ENCODE measurements around the gene ASB10. TPM values are rescaled to one million over a fixed set of nuclear protein-coding genes. Genes with fewer than 3 reads are reported as not detected.

ASB10 gene
- total RNA-seq, 2 donors from 2014 or later = not detected

- no peak overlapping the region for H3K27ac Mint-ChIP-seq
- no peak for DNase-seq (ENCODE audit: low spot score in 2 of 2)
- no peaks in the 10 kb centered on the region for H3K9me3 Mint-ChIP-seq
Measured at GRCh38 chr7:151178236-151178635, 8.8 kb downstream of the ASB10 start.

GRCh38 chr7:151177310-151177709, 9.7 kb downstream of the ASB10 start:
- no peaks in the 10 kb centered on the region for H3K9me3 Mint-ChIP-seq
- DNase-seq (ENCODE audit: low spot score in 2 of 2) = no peak
- ATAC-seq = no peak
- H3K36me3 Mint-ChIP-seq = no peaks in the 10 kb centered on the region
- no peak overlapping the region for H3K27ac Mint-ChIP-seq

More at GRCh38 chr7:151178236-151178635, 8.8 kb downstream of the ASB10 start:
- no peaks in the 10 kb centered on the region for H3K36me3 Mint-ChIP-seq
- no peak for ATAC-seq

- Mint-ChIP-seq H3K9me3 (no peaks in the 10 kb centered on the region), H3K36me3 (no peaks in the 10 kb centered on the region), H3K27ac (no peak overlapping the region)
- ATAC-seq (no peak), DNase-seq (ENCODE audit: low spot score in 2 of 2) (no peak)
Measured at GRCh38 chr7:151176401-151176800, 10.6 kb downstream of the ASB10 start.

- H3K9me3 Mint-ChIP-seq = no peaks in the 10 kb centered on the region
- H3K27ac Mint-ChIP-seq = no peak overlapping the region
- DNase-seq (ENCODE audit: low spot score in 2 of 2) = no peak
- ATAC-seq = no peak
- no peaks in the 10 kb centered on the region for H3K36me3 Mint-ChIP-seq
Measured at GRCh38 chr7:151175793-151176311, 11.2 kb downstream of the ASB10 start.

- ATAC-seq (no peak), DNase-seq (ENCODE audit: low spot score in 2 of 2) (no peak)
- no peaks in the 10 kb centered on the region for H3K36me3 Mint-ChIP-seq
- H3K9me3 Mint-ChIP-seq = no peaks in the 10 kb centered on the region
- H3K27ac Mint-ChIP-seq = no peak overlapping the region
Measured at GRCh38 chr7:151175047-151175792, 11.8 kb downstream of the ASB10 start.

- H3K9me3 Mint-ChIP-seq = no peaks in the 10 kb centered on the region
- no peaks in the 10 kb centered on the region for H3K36me3 Mint-ChIP-seq
- DNase-seq (ENCODE audit: low spot score in 2 of 2) (no peak), ATAC-seq (peak in 1 of 2 donors; percentile 34)
- H3K27ac Mint-ChIP-seq = no peak overlapping the region
Measured at GRCh38 chr7:151174246-151175046, 12.6 kb downstream of the ASB10 start.

GRCh38 chr7:151173386-151174245, 13.4 kb downstream of the ASB10 start:
- ATAC-seq (no peak), DNase-seq (ENCODE audit: low spot score in 2 of 2) (no peak)
- Mint-ChIP-seq H3K9me3 (no peaks in the 10 kb centered on the region), H3K27ac (no peak overlapping the region), H3K36me3 (no peaks in the 10 kb centered on the region)

GRCh38 chr7:151172273-151173141, 14.5 kb downstream of the ASB10 start:
- peak; percentile 83 to 90 for DNase-seq (ENCODE audit: low spot score in 2 of 2)
- Mint-ChIP-seq H3K9me3 (no peaks in the 10 kb centered on the region), H3K27ac (no peak overlapping the region), H3K36me3 (no peaks in the 10 kb centered on the region)
- ATAC-seq = peak; percentile 68 to 79

GRCh38 chr7:151168787-151169162, 18.3 kb downstream of the ASB10 start:
- Mint-ChIP-seq H3K36me3 (peaks cover 0 to 5% of the 10 kb centered on the region in 2 donors), H3K9me3 (no peaks in the 10 kb centered on the region), H3K27ac (no peak overlapping the region)
- no peak for DNase-seq (ENCODE audit: low spot score in 2 of 2)
- ATAC-seq = no peak

- Mint-ChIP-seq H3K36me3 (peaks cover 0 to 5% of the 10 kb centered on the region in 2 donors), H3K27ac (no peak overlapping the region), H3K9me3 (no peaks in the 10 kb centered on the region)
- DNase-seq (ENCODE audit: low spot score in 2 of 2) (peak in 1 of 2 donors; percentile 81), ATAC-seq (peak; percentile 80 to 90)
Measured at GRCh38 chr7:151168003-151168786, 18.9 kb downstream of the ASB10 start.

- peak; percentile 46 to 54 for ATAC-seq
- DNase-seq (ENCODE audit: low spot score in 2 of 2) = no peak
- Mint-ChIP-seq H3K36me3 (peaks cover 0 to 5% of the 10 kb centered on the region in 2 donors), H3K9me3 (no peaks in the 10 kb centered on the region), H3K27ac (no peak within 1 kb of the TSS)
Measured at GRCh38 chr7:151167197-151167961, 19.7 kb downstream of the ASB10 start, which contains the start of gene GBX1. GBX1 (minus strand) TSS chr7:151167694; CDS start chr7:151167548, 146 bp downstream.

- no peak overlapping the region for H3K27ac Mint-ChIP-seq
- peaks cover 0 to 5% of the 10 kb centered on the region in 2 donors for H3K36me3 Mint-ChIP-seq
- DNase-seq (ENCODE audit: low spot score in 2 of 2) (no peak), ATAC-seq (no peak)
- no peaks in the 10 kb centered on the region for H3K9me3 Mint-ChIP-seq
Measured at GRCh38 chr7:151166629-151167196, 20.3 kb downstream of the ASB10 start.

GRCh38 chr7:151161757-151162156, 25.3 kb downstream of the ASB10 start:
- H3K27ac Mint-ChIP-seq = no peak overlapping the region
- DNase-seq (ENCODE audit: low spot score in 2 of 2) = no peak
- H3K36me3 Mint-ChIP-seq = peaks cover 0 to 5% of the 10 kb centered on the region in 2 donors
- H3K9me3 Mint-ChIP-seq = no peaks in the 10 kb centered on the region
- ATAC-seq = no peak

GRCh38 chr7:151157645-151158329, 29.3 kb downstream of the ASB10 start:
- Mint-ChIP-seq H3K27ac (no peak overlapping the region), H3K36me3 (no peaks in the 10 kb centered on the region), H3K9me3 (no peaks in the 10 kb centered on the region)
- ATAC-seq (no peak), DNase-seq (ENCODE audit: low spot score in 2 of 2) (no peak)

Data from activated naive CD4-positive, alpha-beta T cell treated with anti-CD3 and anti-CD28 coated beads, Interleukin-2, amount 50 U/mL, for 72 hours (primary cell).